Measurements from ENCODE around the gene RNF19B. TPM values are rescaled to one million over a fixed set of nuclear protein-coding genes. Genes with fewer than 3 reads are reported as not detected.
"Not testable (repeated sequence)": the region's sequence is repeated elsewhere in the genome, so short reads cannot be mapped to it uniquely, and the experiment has no call there.

RNF19B gene
- total RNA-seq, 1 donor from 2014 or later = 12.3 TPM

DNA sequence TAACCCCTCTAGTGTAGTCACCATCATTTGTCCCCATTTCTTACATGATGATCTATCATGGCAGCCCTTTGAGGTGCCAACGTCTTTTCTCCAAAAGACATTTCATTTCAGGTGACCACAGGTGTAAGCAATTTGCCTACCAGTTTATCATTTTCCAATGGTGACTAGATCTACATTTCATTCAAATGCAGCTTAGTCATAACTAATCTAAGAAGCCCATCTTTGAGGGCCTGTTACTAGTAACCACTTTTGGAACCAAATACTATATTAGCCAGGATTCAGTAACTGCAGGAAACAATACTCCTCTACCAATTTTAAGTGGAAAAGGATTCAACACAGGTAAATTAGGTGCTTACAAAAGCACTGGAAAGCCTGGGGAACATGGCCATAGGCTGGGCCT, 32.8 kb downstream of the RNF19B start:
- DNase-seq (ENCODE audit: low spot score) = no peak

DNA sequence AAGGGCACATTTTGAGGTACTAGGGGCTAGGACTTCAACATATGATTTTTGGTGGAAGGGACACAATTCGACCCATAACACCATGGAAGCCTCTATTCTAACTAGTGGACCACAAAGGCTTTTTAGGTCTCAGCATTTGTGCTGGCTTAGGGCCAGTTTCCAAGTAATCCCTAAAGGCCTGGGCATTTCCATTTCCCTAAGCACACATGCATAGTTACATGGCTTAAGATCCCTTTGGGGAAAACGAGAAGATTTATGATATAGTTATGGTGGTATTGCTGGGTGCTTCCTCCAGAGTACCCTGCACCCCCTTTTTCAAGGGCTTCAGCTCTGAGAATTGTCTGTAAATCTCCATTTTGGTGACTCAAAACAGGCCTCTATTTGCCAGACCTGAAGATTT, 35.2 kb downstream of the RNF19B start:
- no peak for DNase-seq (ENCODE audit: low spot score)

DNA sequence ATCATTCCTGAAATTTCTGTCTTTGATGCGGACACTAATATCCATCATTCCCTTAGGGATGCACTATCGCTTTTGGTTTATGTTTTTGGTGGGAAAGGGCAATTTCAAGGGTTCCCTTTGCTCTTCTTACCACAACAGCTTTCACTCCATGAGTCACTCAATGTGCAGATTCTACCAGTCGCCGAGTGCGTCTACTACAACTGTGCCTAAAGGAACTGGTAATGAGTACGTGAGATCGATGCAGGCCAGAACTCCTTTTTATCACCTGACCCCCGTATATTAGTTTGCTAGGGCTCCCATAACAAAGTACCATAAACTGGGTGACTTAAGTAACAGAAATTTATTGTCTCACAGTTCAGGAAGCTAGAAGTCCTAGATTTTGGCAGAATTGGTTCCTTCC, 35.9 kb downstream of the RNF19B start:
- DNase-seq (ENCODE audit: low spot score) = no peak

DNA sequence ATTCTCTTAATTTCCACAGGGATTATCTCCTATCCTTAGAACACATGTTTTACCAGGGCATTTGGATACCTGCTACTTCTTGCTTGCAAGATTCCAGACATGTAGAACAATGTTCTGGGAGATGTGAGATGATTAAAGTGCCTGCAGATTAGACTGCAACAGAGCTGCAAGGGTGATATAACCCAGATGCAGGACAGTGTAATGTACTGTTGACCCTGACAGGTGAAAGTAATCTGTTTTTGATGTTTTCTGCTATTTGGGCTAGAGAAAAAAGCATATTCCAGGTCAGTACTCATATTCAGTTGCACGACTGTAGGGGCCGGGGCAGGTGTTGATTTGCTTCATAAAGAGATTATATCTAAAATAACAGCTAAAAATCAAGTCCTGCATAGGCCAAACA, 36.3 kb downstream of the RNF19B start:
- DNase-seq (ENCODE audit: low spot score) = no peak

DNA sequence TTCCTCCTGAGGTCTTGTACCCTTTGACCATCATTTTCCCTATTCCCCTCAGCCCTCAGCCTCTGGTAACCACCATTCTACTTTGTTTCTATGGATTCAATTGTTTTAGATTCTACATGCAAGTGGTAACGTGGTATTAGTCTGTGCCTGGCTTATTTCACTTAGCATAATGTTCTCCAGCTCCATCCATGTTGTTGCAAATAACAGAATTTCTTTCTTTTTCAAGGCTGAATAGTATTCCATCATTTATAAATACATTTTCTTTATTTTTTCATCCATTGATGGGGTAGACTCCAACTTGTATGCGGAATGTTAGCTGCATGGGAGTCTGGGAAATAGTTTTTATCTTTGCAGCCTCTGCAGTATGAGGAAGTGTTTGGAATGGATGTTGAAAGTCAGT, 37.2 kb downstream of the RNF19B start:
- no peak for DNase-seq (ENCODE audit: low spot score)

DNA sequence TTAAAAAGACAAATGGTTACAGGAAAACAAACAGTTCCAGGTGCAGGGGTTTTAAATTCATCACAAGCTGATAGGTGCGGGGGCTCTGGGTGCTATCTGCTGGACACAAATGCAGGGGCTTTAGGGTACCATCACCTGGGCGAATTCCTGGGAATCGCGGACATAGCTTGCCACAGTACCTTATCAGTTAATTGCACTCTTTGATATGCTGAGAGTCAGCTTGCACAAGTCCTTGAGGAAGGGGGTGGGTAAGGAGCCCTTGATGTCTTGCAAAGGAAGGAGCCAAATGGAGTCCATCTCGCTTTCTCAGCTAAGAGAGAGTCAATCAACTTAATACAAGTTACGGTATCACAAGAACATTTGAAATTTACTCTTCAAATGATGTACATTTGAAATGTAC, 38.0 kb downstream of the RNF19B start:
- no peak for DNase-seq (ENCODE audit: low spot score)

DNA sequence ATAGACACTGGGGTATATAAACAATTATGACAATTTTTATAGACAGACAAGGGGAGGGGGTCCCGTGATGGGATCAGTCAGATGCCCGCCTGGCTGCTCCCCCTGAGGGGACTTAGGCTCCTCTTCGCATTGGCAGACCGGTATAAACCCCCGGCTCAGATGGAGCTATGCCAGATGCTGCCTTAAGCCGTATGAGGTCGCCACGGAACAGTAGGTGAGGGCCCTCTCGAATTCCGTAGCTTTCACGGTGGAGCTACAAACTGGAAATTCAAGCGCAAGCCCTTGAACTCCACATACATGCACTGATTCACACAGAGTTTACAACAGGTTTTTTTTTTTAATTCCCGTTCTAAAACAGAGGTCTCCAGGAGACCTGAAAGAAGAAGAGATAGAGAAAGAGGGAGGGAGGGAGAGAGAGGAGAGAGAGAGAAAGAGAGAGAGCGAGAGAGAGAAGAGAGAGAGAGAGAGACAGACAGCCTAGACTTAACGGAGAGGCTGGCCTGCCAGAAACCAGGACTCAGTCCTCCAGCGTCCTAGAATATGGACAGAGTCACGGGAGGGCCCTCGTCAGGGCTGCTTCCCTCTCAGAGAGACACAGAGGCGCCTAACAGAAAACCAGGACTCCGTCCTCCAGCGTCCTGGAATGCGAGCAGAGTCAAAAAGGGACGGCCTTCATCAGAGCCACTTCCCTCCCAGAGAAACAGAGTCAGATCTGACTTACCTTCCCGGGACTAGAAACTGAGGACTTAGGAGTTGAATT, 39.0 kb downstream of the RNF19B start:
- peak; percentile 65 for DNase-seq (ENCODE audit: low spot score)

DNA sequence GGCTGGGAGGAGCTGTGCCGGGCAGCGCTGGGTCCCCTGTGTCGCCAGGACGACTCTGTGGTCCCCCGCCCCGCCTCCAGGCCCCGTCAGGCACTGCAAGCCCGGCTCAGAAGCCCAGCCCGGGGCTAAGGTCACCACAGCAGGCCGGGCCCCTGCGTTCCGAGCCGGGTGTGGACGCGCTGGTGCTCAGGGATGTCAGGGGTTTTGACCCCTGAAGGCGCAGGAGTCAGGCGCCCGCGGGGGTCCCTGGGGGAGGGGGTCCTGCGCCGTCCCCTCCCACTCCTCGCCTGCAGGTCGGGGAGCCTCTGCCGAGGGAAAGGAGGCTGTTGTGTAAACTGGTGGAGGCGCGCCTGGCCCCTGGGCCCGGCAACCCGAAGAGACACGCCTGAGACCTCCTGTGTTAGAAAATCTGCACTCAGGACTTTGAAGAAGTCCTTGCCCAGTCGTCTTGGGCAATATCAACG, 39.7 kb downstream of the RNF19B start:
- no peak for DNase-seq (ENCODE audit: low spot score)

DNA sequence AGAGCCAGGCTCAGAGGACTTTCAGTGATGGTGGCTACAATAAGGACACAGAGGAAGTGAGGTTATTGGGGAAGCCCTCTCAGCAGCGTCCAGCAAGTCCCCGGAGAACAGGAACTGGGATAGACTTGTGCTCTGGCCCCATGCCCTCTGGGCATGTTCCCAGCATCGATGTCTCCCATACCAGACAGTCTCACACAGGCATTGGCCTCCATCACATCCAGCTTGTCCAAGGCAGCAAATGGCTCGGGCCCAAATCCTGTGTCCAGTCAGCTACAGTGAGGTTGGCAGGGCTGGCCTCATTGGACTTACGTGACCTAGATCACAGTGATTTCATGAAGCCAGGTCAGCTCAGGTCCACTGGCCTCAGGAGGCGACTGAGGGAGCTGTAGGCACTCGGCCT, 43.8 kb downstream of the RNF19B start:
- DNase-seq (ENCODE audit: low spot score) = no peak

DNA sequence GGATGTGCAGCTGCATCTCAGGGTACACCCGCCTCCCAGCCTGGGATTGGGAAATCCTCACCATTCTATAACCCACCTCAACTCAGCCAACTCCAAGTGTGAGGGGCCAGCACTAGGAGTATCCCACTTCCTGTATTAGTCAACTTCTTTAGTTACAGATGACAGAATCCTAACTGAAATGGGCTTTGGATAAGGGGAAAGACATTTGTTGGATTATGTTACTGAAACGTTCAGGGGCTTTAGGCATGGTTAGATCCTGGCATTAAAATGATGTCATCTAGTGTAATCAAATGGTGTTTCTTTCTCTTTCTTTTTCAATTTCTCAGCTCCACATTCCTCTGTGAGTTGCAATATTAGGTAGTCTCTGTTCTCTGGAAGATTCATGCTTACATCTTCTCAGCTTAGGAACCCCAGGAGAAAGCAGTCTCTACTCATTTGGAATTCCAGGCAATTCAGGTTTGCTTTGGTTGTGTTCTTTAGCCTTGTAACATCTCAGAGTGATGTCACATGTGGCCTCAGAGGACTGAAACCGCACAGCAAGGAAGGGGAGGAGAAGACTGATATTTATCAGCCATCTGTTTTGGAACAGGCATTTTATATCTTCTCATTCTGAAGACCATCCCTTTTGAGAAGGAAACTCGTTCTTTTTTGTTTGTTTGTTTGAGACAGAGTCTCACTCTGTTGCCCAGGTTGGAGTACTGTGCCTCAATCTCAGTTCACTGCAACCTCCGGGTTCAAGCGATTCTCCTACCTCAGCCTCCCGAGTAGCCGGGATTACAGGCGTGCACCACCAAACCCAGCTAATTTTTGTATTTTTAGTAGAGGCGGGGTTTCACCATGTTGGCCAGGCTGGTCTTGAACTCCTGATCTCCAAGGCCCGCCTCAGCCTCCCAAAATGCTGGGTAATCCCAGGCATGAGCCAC, 44.5 kb downstream of the RNF19B start:
- no peak for DNase-seq (ENCODE audit: low spot score)

DNA sequence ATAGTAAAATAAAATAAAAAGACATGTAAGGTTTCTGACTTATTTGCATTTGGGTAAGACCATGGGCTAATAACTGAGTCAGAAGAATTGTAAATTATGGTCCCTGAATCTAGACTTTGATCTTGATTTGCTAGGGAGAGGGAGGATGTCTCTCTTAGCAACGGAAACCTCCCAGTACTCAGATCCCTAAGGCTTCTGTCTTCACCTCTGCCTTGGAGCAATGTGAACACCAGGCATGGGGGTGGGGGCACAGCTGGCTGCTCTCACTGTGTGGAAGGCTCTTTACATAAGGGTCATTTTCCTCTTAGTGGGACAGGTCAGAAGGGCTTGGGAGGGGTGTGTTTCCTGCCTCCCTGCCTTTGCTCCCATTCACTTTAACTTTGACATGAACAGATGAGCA, 46.4 kb downstream of the RNF19B start:
- DNase-seq (ENCODE audit: low spot score) = no peak

DNA sequence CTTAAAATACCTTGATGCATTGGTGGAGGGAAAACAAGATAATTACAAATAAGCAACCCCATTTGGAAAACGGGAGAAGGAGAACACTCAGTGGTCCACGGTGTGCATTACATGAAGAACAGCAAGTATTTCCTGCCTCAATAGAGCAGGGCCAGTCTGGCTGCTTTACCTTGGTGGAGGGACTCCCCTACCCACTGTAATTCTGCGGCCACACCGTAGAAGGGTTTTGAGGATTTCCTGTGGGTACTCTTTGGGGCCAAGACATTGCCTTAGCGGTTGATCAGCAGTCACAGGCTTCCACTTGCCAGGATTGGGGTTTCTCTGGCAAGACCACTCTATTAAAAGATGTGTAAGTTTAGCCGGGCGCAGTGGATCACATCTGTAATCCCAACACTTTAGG, 47.1 kb downstream of the RNF19B start:
- no peak for DNase-seq (ENCODE audit: low spot score)

DNA sequence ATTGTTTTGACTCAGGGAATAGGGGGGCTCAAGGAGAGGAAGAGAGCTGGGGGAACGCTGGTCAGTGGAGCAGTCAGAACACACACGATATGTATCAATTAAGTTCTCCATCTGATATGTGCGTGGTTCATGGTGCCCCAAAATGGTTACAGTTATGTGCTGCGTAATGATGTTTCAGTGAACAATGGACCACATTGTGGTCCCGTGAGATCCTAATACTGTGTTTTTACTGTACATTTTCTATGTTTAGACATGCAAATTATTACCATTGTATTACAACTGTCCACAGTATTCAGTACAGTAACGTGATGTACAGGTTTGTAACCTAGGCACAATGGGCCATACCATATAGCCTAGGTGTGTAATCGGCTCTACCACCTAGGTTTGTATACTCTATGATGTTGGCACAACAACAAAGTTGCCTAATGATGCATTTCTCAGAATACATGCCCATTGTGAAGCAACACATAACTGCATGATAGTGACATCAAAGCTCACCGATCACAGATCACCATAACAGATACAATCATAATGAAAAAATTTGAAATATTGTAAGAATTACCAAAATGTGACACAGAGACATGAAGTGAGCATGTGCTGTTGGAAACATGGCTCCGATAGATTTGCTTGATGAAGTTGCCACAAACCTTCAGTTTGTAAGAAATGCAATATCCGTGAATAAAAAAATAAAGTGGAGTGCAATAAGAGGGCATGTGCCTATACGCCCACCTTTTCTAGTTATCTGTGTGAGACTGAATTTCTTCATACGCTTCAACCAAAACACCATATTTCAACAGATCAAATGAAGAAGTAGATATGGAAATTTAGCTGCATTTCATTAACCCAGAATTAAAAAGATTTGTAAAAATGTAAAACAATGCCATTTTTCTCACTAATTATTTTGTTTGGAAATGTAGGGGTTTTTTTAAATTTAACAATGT, 48.6 kb downstream of the RNF19B start:
- no peak for DNase-seq (ENCODE audit: low spot score)

DNA sequence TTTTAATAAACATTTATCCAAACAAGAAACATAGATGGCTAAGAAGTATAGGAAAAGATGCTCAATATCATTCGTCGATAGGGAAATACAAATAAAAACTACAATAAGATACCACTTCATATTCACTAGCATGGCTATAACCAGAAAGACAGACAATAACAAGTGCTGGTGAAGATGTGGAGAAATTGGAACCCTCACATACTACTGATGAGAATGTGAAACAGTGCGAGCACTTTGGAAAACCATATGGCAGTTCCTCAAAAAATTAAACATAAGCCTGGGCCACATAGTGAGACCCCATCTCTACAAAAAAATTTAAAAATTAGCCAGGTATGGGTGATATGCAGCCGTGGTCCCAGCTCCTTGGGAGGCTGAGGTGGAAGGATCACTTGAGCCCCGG, 54.3 kb downstream of the RNF19B start:
- no peak for DNase-seq (ENCODE audit: low spot score)

DNA sequence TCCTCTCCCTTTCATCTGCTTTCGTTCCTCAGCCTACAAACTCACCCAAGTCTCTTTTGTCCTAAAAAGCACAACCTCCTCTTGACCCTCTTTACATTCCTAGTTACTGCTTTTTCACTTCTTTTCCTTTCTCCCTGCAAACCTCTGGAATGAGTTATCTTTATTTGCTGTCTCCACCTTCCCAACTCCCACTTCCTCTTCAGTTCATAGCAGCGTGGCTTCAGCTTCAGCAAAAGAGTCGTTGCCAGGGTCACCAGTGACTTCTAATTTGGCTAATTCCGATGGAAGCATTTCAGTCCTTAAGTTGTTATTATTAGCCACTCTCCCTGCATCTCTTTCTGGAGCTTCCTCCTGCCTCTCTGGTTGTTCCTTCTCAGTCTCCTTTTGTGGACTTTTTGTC, 57.2 kb downstream of the RNF19B start:
- no peak for DNase-seq (ENCODE audit: low spot score)

DNA sequence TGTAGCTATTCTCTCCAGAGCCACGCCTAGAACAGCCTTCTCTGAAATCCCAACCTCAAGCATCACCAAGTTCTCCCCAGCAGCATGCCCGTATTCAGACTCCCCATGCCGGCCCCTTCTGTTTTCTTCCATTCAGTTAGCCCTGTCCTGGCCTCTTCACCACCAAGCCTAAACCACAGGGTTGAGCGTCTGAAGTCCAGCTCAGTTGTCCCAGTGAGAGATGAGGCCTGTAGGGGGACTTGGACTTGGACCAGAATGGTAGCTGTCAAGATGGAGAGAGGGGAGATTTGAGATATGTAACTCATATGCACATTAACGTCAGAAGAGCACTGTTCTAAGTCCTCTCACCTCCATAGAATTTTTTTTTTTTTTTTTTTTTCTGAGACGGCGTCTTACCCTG, 58.0 kb downstream of the RNF19B start:
- no peak for DNase-seq (ENCODE audit: low spot score)

DNA sequence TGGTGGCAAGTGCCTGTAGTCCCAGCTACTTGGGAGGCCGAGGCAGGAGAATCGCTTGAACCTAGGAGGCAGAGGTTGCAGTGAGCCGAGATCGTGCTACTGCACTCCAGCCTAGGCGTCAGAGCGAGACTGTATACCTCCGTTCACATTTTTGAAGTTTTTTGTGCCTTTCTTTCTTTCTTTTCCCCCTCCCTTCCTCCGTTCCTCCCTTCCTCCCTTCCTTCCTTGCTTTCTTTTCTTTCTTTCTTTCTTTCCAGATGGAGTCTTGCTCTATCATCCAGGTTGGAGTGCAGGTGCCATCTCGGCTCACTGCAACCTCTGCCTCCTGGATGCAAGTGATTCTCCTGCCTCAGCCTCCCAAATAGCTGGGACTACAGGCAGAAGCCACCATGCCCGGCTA, 59.0 kb downstream of the RNF19B start:
- not testable (repeated sequence) for DNase-seq (ENCODE audit: low spot score)

DNA sequence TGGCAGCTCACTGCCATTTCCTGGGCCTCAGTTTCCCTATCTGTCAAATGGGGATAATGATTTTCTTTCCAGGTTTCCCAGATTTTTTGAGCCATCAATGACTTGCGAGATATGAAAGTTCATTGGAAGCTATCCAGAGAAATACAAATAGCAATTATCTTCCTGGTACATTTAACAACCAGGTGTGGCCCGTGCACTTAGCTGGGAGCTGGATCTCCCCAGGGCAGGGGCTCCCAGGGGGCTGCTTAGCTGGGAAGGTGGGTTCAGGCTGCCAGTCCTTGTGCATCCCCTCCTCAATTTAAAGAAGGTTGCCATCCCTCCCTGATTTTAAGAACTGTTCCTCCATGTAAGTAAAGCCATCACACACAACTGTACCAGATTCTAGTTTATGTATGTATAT, 59.8 kb downstream of the RNF19B start:
- DNase-seq (ENCODE audit: low spot score) = no peak

DNA sequence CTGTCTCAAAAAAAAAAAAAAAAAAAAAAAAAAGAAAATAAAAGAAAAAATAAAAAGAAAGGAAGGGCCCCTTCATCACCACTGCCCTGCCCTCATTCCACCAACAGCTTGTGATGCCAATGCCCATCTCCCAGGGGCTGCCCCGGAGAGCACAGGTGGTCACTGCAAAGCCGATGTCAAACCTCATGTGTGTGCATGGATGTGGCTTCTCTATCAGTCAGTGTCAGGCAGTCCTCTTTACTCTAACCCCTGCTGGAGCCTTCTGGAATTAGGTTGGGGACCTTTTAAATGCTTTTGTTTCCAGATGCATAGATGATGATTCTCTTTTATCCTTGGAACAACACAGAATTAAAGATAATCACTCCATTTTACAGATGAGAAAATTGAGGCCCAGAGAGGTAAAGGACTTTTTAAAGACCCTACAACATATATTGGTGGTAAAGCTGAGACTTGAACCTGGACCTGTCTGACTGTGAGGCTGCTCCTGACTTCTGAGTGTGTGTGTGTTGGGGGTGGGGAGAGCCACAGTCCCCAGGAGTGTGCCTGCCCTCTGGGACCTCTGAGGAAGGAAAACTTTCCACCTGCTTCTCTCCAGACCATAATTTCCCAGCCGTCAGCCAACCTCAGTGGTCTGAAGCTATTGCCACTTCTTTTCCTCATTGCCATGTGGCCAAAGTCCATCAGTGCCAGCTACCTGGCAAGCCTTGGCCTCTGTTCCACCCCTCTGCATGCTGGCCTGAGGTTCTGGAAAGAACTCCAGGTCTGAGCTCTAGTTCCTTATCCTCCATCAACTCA, 60.4 kb downstream of the RNF19B start:
- DNase-seq (ENCODE audit: low spot score) = no peak

DNA sequence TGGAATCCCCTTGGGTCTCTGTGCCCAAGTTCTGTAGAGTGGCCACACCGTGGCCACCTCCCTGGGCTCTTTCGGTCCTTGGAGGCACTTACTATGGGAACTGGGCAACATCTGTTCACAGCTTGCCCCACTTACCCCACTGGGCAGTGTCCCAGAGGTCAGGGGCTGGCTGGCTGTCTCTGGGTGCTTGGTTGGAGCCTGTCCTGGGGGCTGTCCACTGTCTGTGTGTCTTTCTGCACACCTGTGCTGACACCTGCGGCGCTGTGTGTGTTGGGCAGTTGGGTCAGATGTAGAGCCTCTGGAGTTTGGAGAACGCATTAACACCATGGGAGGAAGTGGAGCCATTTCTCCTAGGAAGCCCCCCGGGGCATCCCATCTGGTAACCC, 62.1 kb downstream of the RNF19B start:
- no peak for DNase-seq (ENCODE audit: low spot score)
